Gastroesophageal sphincter (tissue), 4 donors: ENCODE measurements around the gene PPFIBP1. TPM values are rescaled to one million over a fixed set of nuclear protein-coding genes. Genes with fewer than 3 reads are reported as not detected.

Experiments used
- ATAC-seq: fragments of 150-250 bp; one replicate; pipeline ENCODE4 v1.9.1; 2016; ENCODE audit warnings: mild to moderate bottlenecking, moderate library complexity
- H3K27ac ChIP-seq, 4 donors: fragments of 200-600 bp; sonication (generic) in 3 of 4; 1 replicate in 3 of 4; 2 replicates in 1 of 4; pipeline ENCODE4 v1.5.1; 2016 to 2019
- H3K27me3 ChIP-seq: fragments of 200-600 bp; sonication (generic); one replicate; pipeline ENCODE4 v1.5.1; 2019
- H3K36me3 ChIP-seq, 2 donors: fragments of 200-600 bp; sonication (generic); one replicate each; pipeline ENCODE4 v1.5.1; 2019; ENCODE audit warnings: control low read depth in 1 of 2
- H3K4me1 ChIP-seq, 3 donors: fragments of 200-600 bp; sonication (generic); 1 replicate in 2 of 3; 2 replicates in 1 of 3; pipeline ENCODE4 v1.5.1; 2016 to 2019; ENCODE audit warnings: control low read depth in 2 of 3
- H3K4me3 ChIP-seq, 2 donors: fragments of 200-600 bp; sonication (generic); one replicate each; pipeline ENCODE4 v1.5.1; 2019; ENCODE audit warnings: mild to moderate bottlenecking in 1 of 2, moderate library complexity in 1 of 2
- H3K9me3 ChIP-seq, 3 donors: fragments of 200-600 bp; sonication (generic); one replicate each; pipeline ENCODE4 v1.5.1; 2017 to 2019; ENCODE audit warnings: control low read depth in 2 of 3
- EP300 ChIP-seq: sonication (generic); formaldehyde crosslinking; IDR thresholded peaks from one replicate; pipeline ENCODE4 v1.6.1; 2017; ENCODE audit warnings: antibody characterized with exemption, mild to moderate bottlenecking
- POLR2A ChIP-seq, 2 donors: fragments of 450-650 bp; IDR thresholded peaks; one replicate each; pipeline ENCODE4 v1.6.1; 2017; ENCODE audit warnings: antibody characterized with exemption in 2 of 2, mild to moderate bottlenecking in 2 of 2, moderate library complexity in 1 of 2
- POLR2AphosphoS5 ChIP-seq: sonication (generic); formaldehyde crosslinking; IDR thresholded peaks from one replicate; pipeline ENCODE4 v1.6.1; 2017; ENCODE audit warnings: antibody characterized with exemption
- WGBS, 2 donors: methylation state at CpG; one replicate each; pipeline ENCODE4 v1.1.5; 2018; ENCODE audit warnings: low coverage in 1 of 2; 5-methylcytosine and 5-hydroxymethylcytosine counted together
- total RNA-seq, 4 donors: library from RNA; depleted of rRNA; stranded (reverse); fragments of >200 nt; gene quantifications; one replicate each; pipeline ENCODE4 v1.1.0, GENCODE V29; 2016
- TF ChIP-seq, protein P1 (sequence below), 4 experiments: fragments of 200-600 bp in 2 of 4; fragments of 450-650 bp in 2 of 4; sonication (generic) in 1 of 4; IDR thresholded peaks; one replicate each; pipeline ENCODE4 v1.5.1; 2017 to 2019; ENCODE audit warnings: antibody characterized with exemption in 4 of 4, mild to moderate bottlenecking in 2 of 4, moderate library complexity in 2 of 4

The PPFIBP1 gene
- total RNA-seq, 4 donors from 2014 or later: 70.7 to 78.7 (median 72.5) TPM

- no peaks in the 10 kb centered on the region for H3K9me3 ChIP-seq
- H3K27ac ChIP-seq: no peak overlapping the region
- H3K27me3 ChIP-seq: no peaks in the 10 kb centered on the region
- TF ChIP-seq, protein P1, sequence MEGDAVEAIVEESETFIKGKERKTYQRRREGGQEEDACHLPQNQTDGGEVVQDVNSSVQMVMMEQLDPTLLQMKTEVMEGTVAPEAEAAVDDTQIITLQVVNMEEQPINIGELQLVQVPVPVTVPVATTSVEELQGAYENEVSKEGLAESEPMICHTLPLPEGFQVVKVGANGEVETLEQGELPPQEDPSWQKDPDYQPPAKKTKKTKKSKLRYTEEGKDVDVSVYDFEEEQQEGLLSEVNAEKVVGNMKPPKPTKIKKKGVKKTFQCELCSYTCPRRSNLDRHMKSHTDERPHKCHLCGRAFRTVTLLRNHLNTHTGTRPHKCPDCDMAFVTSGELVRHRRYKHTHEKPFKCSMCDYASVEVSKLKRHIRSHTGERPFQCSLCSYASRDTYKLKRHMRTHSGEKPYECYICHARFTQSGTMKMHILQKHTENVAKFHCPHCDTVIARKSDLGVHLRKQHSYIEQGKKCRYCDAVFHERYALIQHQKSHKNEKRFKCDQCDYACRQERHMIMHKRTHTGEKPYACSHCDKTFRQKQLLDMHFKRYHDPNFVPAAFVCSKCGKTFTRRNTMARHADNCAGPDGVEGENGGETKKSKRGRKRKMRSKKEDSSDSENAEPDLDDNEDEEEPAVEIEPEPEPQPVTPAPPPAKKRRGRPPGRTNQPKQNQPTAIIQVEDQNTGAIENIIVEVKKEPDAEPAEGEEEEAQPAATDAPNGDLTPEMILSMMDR (IDR thresholded peaks at IDR 0.05): no peak
- TF ChIP-seq EP300 (no peak), POLR2AphosphoS5 (no peak), POLR2A (IDR thresholded peaks at IDR 0.05) (no peak)
- ATAC-seq: no peak
- H3K36me3 ChIP-seq: no peaks in the 10 kb centered on the region
- WGBS, 2 donors: 60 to 70% methylated on average over 6 to 7 of the region's 7 CpGs
- no peak overlapping the region for H3K4me3 ChIP-seq
- peaks cover 3 to 23% (median 4%) of the 10 kb centered on the region in 3 donors for H3K4me1 ChIP-seq
Observed at GRCh38 chr12:27517961-27518665, 5.9 kb upstream of the PPFIBP1 start.

DNA sequence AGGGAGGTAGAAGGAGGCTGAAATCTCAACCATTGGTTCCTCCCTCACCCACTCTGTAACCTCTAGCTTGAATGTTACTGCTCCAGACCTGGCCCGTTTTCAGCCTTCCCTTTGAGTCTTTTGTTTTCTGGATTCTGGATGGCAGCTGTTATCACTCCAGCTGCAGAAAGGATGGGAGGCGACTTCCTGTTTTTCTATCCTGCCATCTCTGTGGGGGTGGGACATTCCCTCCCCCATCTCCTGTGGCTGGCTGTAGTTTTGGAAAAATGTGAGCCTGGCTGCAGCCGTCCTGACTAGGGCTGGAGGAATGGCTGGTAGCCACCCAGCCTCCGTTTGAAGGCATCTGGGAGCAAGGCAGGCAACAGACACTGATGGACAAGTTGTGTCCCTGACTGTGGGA, 2.9 kb upstream of the PPFIBP1 start:
- no peaks in the 10 kb centered on the region for H3K36me3 ChIP-seq
- ATAC-seq: no peak
- H3K4me1 ChIP-seq: peaks cover 4 to 35% (median 5%) of the 10 kb centered on the region in 3 donors
- H3K27me3 ChIP-seq: no peaks in the 10 kb centered on the region
- 22 to 43% methylated on average over 2 to 3 of the region's 4 CpGs for WGBS, 2 donors
- H3K27ac ChIP-seq: peak overlapping the region in 2 of 4 donors; percentile 1 to 46
- no peak overlapping the region for H3K4me3 ChIP-seq
- H3K9me3 ChIP-seq: no peaks in the 10 kb centered on the region
- TF ChIP-seq POLR2AphosphoS5 (peak; percentile 37), POLR2A (IDR thresholded peaks at IDR 0.05) (no peak)

- 88 to 94% methylated on average over 4 of the region's 4 CpGs for WGBS, 2 donors
- no peaks in the 10 kb centered on the region for H3K36me3 ChIP-seq
Observed at GRCh38 chr12:27521981-27522380, 2.0 kb upstream of the PPFIBP1 start.

GRCh38 chr12:27523305-27523641, 733 bp upstream of the PPFIBP1 start:
- 0 to 1% methylated on average over 6 of the region's 6 CpGs for WGBS, 2 donors
- no peak for ATAC-seq

More at GRCh38 chr12:27521981-27522380, 2.0 kb upstream of the PPFIBP1 start:
- TF ChIP-seq, protein P1 (IDR thresholded peaks at IDR 0.05): no peak
- TF ChIP-seq EP300: no peak
- no peak for TF ChIP-seq POLR2AphosphoS5
- no peak for TF ChIP-seq POLR2A (IDR thresholded peaks at IDR 0.05)
- Histone ChIP-seq H3K4me1 (peaks cover 4 to 45% (median 5%) of the 10 kb centered on the region in 3 donors), H3K9me3 (no peaks in the 10 kb centered on the region), H3K4me3 (no peak overlapping the region), H3K27me3 (no peaks in the 10 kb centered on the region), H3K27ac (peak overlapping the region in 2 of 4 donors; percentile 1 to 46)
- no peak for ATAC-seq

DNA sequence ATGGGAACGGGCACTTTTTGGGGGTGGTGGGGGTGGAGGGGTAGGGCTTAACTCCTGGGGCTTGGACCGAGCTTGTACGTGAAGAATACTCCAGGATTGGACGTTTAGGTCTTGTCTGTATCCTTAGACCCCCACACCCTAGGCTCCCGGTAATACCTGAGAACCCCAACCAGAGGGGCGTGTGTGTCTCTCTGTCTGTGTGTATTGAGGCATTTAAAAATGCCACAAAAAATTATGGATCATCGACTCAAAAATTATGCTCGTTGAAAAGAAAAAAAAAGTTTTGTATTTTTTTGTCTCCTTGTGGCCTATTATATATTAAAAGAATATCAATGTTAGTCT, 459 bp downstream of the PPFIBP1 start:
- no peaks in the 10 kb centered on the region for H3K27me3 ChIP-seq
- no peak for ATAC-seq
- H3K9me3 ChIP-seq: no peaks in the 10 kb centered on the region
- H3K27ac ChIP-seq: peak overlapping the region; percentile 72 to 95 (median 92)
- H3K4me3 ChIP-seq: peak overlapping the region; percentile 49 to 78
- 0% methylated on average over 3 to 4 of the region's 8 CpGs for WGBS, 2 donors
- no peaks in the 10 kb centered on the region for H3K36me3 ChIP-seq
- TF ChIP-seq POLR2AphosphoS5: no peak
- TF ChIP-seq, protein P1 (IDR thresholded peaks at IDR 0.05): no peak
- TF ChIP-seq EP300: no peak
- TF ChIP-seq POLR2A (IDR thresholded peaks at IDR 0.05): no peak
- H3K4me1 ChIP-seq: peaks cover 4 to 54% (median 5%) of the 10 kb centered on the region in 3 donors

More at GRCh38 chr12:27523305-27523641, 733 bp upstream of the PPFIBP1 start:
- Histone ChIP-seq H3K36me3 (no peaks in the 10 kb centered on the region), H3K4me1 (peaks cover 4 to 54% (median 5%) of the 10 kb centered on the region in 3 donors), H3K27me3 (no peaks in the 10 kb centered on the region), H3K4me3 (peak overlapping the region; percentile 49 to 78), H3K9me3 (no peaks in the 10 kb centered on the region), H3K27ac (peak overlapping the region; percentile 72 to 95 (median 92))
- no peak for TF ChIP-seq POLR2AphosphoS5
- TF ChIP-seq EP300: no peak
- TF ChIP-seq, protein P1 (IDR thresholded peaks at IDR 0.05): no peak
- TF ChIP-seq POLR2A (IDR thresholded peaks at IDR 0.05): no peak
